Erythroblast (primary cell): Measurements from ENCODE around the gene DEPDC4.

Experiments
- GATA1 ChIP-seq: IDR thresholded peaks from 2 replicates; pipeline ENCODE4 v1.6.1; 2011; ENCODE audit warnings: low read depth, mild to moderate bottlenecking, control low read depth, low read length, moderate library complexity
- POLR2A ChIP-seq: IDR thresholded peaks from 2 replicates; pipeline ENCODE4 v1.6.1; 2011; ENCODE audit warnings: mild to moderate bottlenecking, low read length

DNA sequence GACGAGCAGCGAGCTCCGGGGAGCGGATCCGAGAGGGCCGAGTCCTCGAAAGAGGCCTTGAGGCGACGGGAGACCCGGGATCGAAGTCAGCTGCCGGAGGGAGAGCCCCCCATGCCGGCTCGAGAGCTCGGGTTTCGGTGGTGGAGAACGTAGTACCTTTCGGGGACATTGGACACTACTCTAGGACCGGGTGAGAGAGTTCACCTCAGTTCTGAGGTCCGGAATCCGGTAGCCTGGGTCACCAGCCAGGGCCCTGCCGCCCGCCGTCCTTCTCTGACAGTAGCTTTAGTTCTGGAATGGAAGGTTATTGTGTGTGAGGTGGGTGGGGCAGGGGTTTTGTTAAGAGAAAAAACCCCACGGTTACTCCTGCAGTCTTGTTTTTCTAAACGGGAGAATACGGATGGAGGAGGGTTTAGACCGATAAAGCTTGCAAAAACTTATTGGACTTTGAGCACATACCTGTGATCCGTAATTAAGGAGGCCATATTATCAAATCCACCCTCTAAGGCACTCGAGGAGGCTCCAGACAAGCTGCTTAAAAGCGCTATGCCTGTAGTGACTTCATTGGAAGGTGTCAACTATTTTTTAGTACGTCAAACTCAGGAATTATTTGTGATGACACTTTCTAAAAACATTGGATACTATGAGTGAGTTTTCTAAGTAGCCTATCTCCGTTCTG is 863 bp upstream of the DEPDC4 start:
- TF ChIP-seq POLR2A: no peak
- TF ChIP-seq GATA1: no peak
